GM21526 (cell line): ENCODE results near the gene OR7G1.
"Not testable (repeated sequence)": the region's sequence is repeated elsewhere in the genome, so short reads cannot be mapped to it uniquely, and the experiment has no call there.

Source experiments
- ATAC-seq: cut with Tn5 transposase; IDR thresholded peaks from one replicate; pipeline ENCODE4 v1.9.1; 2021; ENCODE audit warnings: moderate library complexity; ENCODE audit not compliant: unreplicated experiment, low FRiP score

OR7G1 gene

GRCh38 chr19:9086761-9087160, 28.8 kb downstream of the OR7G1 start, which contains the start of gene OR1M1:
Gene OR1M1, plus strand, starts transcription at chr19:9087061. Its CDS starts 6,184 bp downstream, at chr19:9093245.
- ATAC-seq: no peak

- ATAC-seq: no peak
Measured at GRCh38 chr19:9078651-9079050, 36.9 kb downstream of the OR7G1 start.

GRCh38 chr19:9076901-9077300, 38.7 kb downstream of the OR7G1 start:
- no peak for ATAC-seq

DNA sequence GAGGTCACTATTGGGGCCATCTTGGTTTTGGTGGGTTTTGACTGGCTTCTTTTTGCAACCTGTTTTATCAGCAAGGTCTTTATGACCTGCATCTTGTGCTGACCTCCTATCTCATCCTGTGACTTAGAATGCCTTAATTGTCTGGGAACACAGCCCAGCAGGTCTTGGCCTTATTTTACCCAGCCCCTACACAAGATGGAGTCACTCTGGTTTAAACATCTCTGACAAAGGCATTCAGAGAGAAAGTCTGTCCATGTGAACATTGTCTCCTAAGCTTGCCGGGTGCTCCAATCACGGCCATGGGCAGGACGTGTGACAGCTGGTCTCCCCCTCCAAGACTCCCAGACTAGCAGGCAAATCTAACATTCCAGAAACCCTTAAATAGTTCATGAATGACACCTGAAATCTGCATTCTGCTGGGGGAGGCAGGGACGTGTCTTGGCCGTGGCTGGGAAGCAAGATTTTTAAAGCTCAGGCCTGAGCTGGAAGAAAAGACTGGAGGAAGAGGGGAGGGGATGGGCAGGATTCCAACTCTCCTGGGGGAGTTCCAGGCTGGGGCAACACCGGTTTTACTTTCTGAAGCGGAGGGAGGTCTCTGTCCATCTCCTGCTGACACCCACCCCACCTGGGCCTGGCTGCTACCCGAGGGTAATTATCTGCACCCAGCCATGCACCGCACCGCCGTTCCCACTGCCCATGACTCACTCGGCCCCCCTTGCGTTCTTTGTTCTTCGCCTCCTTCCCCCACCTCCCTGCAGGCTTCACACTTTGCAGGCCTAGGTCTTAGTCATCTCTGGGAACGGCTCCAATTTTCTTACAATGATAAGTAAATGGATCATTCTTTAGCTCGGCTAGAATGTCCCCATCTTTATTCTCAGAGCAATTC, 40.3 kb downstream of the OR7G1 start:
- ATAC-seq: no peak

- no peak for ATAC-seq
Measured at GRCh38 chr19:9073806-9074205, 41.8 kb downstream of the OR7G1 start.

DNA sequence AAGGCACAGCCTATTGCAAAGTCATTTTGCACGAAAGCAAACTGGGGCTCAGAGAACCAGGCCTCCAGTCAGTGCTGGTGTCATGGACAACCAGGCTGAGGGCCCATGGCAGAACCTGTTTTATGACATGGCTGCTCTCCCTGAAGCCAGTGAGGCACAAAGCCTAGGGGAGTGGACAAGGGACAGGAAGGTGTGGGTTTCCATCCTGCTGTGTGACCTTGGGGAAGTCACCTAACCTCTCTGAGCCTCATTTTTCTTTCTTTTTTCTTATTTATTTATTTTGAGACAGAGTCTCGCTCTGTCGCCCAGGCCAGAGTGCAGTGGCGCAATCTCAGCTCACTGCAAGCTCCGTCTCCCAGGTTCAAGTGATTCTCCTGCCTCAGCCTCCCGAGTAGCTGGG, 43.8 kb downstream of the OR7G1 start:
- ATAC-seq: not testable (repeated sequence)

DNA sequence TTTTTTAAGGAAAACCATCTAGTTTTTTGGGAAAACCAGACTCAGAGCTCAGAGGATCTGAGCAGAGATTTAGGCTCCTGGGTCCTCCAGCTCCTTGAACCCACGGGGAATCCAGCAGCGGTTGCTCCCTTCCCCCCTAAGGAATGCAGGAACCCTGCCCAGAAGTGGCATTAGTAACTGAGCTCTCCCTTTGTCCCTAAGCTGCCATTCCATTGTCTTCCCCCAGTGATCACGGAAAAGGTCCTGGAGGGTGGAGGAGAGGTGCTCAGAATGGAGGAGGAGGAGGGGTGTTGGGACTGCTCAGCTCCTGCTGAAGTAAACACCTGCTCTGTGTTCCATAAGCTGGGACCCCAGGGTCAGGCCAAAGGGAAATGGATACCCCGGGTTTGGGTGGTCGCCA, 45.5 kb downstream of the OR7G1 start:
- no peak for ATAC-seq

- ATAC-seq: no peak
Measured at GRCh38 chr19:9065457-9066014, 50.0 kb downstream of the OR7G1 start.
